Activated T-cell treated with anti-CD3 and anti-CD28 coated beads, Interleukin-2, amount 50 U/mL, for 1 hour (primary cell): Measurements from ENCODE around the gene COG5.

ENCODE experiments used
- DNase-seq: peaks from one replicate; pipeline ENCODE4 v3.0.0-alpha.2; 2020

COG5 gene

GRCh38 chr7:107563775-107564552 lies at the start of gene COG5, which contains the start of gene DUS4L:
COG5 (minus strand) TSS chr7:107563920; CDS start chr7:107563896, 24 bp downstream.
DUS4L (plus strand) TSS chr7:107563971; CDS start chr7:107567071, 3,100 bp downstream.
- DNase-seq, result peak; percentile 91

- DNase-seq, result no peak
Observed at GRCh38 chr7:107613439-107613838, 49.7 kb upstream of the COG5 start.

DNA sequence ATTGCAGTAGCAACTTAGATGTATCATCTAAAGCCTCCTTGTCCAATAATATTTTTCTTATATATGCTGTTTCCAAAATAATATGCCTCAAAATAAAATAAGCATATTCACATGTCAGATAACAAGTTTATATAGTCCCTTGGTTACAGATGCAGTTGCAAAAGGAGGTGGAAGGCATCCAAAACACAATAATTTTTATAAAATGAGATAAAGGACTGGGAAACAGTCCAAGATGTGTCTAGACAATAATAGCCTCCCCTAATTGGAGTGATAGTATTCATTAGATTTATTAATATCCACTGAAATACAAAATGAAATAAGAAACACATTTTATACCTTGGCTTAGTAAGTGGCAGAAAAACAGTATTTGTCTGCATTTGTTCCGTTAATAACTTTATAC lies 46.6 kb upstream of the COG5 start:
- DNase-seq, result no peak

GRCh38 chr7:107609811-107610261 lies 46.1 kb upstream of the COG5 start:
- no peak for DNase-seq

- no peak for DNase-seq
Observed at GRCh38 chr7:107606303-107606702, 42.6 kb upstream of the COG5 start.

- no peak for DNase-seq
Observed at GRCh38 chr7:107605218-107605815, 41.6 kb upstream of the COG5 start.

DNA sequence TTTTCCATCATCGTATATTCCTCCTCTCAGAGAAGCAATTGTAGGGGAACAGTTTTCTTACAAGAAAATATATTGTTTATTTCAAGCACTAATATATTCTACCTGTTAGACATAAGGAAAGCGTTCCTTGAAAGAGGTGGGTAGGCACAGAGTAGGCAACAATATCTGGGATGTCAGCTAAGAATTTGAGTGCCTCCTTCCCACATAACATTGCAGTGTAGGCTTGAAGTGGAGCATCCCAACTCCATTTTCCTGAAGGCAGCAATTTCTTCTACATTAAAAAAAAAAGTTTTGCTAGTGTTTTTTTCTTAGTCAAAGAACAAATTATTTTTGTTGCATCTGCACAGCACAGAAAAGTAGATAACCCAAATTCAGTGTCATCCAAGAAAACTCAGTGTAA lies 37.1 kb upstream of the COG5 start:
- no peak for DNase-seq

GRCh38 chr7:107599262-107599661 lies 35.5 kb upstream of the COG5 start:
- no peak for DNase-seq

DNA sequence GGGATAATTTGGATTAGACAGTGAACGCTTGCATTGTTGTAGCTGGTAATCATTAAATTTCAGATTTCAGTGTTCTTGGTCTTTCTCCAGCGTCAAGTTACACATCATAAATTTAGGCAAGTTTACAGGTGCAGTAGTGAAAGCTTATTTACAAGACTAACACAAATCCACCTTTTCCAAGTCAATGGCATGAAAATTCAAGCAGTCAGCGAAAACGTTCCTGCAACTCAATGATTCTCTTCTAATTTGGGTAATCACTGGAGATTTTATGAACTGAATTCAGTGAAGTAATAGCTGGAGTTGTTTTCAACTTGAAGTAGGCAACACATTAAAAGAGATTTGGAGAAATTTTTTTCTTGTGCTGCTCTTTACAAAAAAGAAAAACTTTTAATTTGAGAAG lies 34.2 kb upstream of the COG5 start:
- no peak for DNase-seq

DNA sequence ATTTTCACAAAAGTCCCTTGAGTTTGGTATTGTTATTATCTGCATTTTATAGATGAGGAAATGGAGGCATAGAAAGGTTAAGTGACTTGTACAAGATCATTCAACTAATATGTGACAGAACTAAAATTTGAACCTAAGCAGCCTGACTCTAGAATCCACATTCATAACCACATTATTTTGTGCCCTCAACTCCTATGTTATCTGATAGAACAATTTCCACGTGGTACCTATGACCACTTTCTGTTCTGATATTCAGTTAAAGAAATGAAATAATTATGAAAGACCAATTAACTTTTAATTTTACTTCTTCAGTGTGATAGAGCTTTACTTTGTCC lies 33.8 kb upstream of the COG5 start:
- DNase-seq, result no peak

DNA sequence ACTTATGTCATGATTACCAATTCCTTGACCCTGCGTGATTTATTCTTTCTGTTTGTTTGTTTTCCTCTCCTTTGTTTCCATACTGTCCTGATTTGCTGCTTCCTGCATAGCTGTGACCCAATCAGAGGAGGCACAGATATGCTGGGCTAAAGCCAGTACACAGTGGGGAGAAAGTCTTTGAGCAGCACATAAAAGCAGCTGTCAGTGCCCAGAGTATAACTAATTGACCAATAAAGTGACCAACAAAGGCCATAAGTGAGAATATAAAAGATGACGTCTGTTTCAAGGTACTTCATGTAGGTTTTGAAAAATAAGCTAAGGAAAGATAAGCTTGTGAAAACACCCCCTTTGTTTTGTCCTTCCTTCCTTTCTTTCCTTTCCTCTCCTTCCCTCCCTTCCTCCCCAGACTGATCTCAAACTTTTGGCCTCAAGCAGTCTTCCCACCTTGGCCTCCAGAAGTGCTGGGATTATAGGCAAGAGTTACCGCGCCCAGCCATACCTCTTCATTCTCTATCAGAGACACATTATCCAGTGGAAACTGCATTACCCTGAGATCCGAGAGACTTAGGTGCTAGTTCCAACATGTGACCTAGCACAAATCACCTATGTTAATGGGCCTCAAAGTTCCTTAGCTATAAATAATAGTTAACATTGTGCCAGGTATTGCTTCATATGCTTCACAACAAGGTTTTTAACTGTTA lies 33.3 kb upstream of the COG5 start:
- DNase-seq, result no peak

DNA sequence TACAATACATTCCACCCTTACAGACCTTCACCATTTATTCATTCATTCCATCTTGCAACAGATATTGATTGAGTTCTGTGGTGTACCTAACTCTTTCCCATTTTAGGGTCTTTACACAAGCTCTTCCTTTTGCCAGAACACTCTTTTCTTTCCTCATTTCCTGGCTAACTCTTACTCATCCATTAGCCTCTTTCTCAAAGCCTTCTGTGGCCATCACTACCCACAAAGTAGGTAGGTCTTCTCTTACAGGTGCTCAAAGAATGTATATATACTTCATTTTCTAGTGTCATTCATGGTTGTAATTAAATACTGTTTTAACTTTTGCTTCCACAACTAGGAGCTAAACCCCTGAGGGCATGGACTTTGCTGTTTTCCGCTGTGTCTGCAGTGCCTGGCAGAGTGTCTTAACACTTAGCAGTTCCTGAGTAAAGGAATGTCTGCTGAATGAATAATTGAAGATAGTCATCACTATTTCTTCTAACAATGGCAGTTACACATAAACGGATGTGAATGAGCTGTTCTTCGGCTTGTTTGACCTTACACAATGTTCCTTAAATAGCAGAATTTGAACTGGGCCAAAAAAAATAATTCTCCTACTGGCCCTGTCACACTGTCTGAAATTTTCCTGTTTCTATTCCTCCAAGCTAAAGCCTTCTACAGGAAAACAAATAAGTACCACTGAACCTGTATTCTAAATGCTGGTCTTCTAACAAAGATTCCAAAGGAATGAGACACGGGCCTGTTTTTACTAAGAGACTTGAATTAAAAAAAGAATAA lies 31.4 kb upstream of the COG5 start:
- DNase-seq, result no peak

- DNase-seq, result no peak
Observed at GRCh38 chr7:107593025-107593410, 29.3 kb upstream of the COG5 start.

GRCh38 chr7:107592361-107593024 lies 28.8 kb upstream of the COG5 start:
- DNase-seq, result no peak

DNA sequence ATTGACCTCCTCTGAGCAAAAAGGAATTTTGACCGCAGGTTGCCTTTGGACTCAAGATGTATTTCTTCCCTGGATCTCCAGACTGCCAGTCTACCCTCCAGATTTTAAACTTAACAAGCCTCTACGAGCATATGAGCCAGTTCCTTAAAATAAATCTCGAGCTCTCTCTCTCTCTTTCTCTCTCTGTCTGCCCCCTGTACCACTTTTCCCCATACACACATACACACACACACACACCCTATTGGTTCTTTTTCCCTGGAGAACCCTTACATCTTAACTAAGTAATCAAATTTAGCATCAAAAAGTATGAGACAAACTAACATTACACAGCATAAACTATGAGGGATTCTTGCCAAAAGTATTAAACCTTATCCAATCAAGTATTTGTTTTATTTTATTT lies 27.7 kb upstream of the COG5 start:
- DNase-seq, result no peak

- DNase-seq, result no peak
Observed at GRCh38 chr7:107588529-107589130, 24.9 kb upstream of the COG5 start.

GRCh38 chr7:107584716-107585115 lies 21.0 kb upstream of the COG5 start:
- no peak for DNase-seq

DNA sequence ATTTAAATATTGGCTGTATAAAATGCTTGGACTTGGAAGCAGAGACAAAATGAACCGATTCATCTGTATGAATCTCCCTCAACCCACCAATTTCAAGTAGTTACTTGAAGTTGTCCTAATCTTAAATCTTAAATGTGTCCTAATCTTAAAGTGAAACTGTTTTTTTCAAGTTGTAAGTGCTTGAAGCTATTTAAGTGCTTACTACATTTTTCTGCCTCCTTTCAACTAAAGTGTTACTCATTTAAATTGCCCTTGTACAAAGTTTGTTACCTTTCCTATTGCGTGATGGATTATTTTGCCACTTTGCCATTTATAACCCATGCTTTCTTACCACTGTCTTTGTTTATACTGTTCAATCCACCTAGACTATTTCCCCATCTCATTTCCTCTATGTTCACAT lies 19.2 kb upstream of the COG5 start:
- no peak for DNase-seq

DNA sequence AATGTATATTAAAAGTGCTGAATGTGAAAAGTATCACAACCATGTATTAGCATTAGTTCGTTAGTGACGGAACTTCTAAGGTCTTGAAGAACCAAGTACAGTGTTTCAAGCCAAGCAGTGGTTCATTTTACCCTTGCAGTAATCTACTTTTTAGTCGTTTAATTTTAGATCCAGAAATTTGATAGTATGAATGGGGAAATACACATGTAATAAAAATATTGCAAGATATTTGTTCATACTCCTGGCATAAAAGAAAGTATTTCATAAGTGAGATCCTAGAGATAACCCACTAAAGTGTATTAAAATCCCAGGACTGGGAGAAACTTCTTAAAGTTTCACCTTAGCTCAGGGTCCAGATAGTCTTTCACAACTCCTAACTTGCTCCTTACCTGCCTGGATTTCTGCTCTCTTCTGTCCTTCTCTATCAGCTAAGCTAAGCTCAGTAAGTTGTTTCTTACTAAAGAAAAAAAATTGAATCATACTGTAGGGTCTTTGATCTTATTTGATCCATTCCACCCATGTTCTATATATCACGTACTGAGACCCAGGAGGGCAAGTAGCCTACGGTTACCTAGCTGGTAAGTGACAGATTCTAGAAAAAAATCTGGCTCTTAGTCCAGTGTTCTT lies 17.8 kb upstream of the COG5 start:
- no peak for DNase-seq

DNA sequence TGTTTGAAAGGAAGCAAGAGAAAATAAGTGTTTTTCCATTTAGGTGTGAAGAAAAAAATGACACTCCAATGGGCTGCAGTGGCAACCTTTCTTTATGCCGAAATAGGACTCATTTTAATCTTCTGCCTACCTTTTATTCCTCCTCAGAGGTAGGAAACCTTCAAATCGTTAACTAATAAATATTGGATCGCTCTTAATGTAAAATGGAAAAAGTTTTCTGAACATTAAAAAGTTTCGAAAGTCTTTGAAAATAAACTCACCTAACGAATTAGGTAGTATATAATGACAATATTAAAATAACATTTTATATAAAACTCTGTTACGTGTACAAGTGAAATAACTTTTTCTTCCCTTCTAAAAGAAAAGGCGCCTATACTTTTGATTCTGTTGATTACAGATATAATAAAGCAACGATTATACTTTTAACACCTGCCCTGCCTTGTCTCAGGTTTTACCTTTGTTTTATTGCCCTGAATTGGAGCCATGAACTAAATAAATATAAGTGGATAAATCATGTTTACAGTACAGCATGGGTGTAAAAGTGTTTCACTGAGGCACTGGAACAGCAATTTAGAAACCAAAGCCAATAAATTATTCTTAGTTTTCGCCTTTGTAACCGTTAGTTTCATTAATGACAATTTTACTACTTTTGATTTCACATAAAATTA lies 17.1 kb upstream of the COG5 start:
- no peak for DNase-seq
